GM12873 (cell line): ENCODE measurements around the gene FAT2.

ENCODE experiments used
- CTCF ChIP-seq: IDR thresholded peaks from 2 replicates; pipeline ENCODE4 v1.5.1; 2012; ENCODE audit warnings: low read depth, mild to moderate bottlenecking, moderate library complexity, low read length, control low read depth; ENCODE audit not compliant: insufficient read depth; ENCODE audit errors: missing control alignments

Gene FAT2

GRCh38 chr5:151547364-151547763, 43.8 kb downstream of the FAT2 start:
- no peak for TF ChIP-seq CTCF

GRCh38 chr5:151541571-151541970, 49.6 kb downstream of the FAT2 start:
- no peak for TF ChIP-seq CTCF
